NCI-H2196 treated with DMSO at 0.1 percent for 48 hours (cell line): ENCODE data around the gene ARID3A.

ENCODE experiments used
- DNase-seq: peaks from one replicate; lab custom pipeline; 2025; ENCODE audit not compliant: unreplicated experiment; lab: John Stamatoyannopoulos, UW

ARID3A gene

DNA sequence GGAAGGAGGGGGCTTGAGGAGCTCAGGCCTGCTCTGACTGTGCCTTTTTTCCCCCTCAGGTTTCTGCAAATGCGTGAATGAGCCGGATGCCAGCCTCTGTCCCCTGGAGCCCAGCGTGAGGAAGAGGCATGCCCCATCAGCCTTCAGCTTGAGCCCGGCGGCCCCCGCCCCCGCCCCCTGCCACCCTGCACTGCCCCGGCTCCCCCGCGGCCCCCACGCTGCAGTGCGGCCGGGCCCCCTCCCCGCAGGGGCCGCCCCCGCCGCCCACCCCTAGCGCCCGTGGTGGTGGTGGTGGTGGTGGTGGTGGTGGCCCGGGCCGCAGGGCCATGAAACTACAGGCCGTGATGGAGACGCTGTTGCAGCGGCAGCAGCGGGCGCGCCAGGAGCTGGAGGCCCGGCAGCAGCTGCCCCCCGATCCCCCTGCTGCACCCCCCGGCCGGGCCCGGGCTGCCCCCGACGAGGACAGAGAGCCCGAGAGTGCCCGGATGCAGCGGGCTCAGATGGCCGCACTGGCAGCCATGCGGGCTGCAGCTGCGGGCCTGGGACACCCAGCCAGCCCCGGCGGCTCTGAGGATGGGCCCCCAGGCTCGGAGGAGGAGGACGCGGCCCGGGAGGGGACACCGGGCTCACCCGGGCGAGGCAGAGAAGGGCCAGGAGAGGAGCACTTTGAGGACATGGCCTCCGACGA lies 3.5 kb downstream of the ARID3A start:
- DNase-seq = no peak

DNA sequence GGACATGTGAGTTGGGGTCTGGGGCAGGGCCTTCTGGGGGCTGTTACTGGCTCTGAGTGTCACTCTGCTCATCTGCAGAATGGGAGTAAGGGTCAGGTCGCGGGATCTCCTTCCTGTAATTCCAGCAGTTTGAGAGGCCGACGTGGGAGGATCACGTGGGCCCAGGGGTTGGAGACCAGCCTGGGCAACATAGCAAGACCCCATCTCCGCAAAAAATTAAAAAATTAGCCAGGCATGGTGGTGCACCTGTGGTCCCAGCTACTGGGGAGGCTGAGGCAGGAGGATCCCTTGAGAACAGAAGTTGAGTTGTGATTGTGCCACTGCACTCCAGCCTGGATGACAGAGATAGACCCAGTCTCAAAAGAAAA lies 4.0 kb downstream of the ARID3A start:
- no peak for DNase-seq

DNA sequence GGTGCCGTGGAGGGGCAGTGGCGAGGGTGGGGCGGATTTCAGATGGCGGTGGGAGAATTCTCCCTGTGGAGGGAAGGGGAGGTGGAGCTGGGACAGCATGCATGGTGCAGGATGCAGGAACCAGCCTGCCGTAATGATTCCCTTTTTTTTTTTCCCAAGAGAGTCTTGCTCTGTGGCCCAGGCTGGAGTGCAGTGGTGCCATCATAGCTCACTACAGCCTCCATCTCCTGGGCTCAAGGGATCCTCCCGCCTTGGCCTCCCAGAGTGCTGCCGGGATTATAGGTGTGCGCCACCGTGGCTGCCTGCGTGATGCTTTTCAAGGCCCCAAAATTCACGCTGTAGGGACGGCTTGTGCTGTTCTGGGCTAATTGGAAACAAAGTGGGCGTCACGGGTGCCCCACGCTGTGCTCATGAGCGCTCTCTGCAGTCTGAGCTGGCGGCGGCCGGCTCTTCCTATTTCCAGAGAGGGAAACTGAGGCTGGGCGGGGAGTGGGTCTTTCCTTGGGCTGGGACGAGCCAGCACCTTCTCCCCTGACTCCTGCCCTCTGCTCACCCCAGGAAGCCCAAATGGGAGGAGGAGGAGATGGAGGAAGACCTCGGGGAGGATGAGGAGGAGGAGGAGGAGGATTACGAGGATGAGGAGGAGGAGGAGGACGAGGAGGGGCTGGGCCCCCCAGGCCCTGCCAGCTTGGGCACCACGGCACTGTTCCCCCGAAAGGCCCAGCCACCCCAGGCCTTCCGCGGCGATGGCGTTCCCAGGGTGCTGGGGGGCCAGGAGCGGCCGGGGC lies 6.2 kb downstream of the ARID3A start:
- DNase-seq = no peak

DNA sequence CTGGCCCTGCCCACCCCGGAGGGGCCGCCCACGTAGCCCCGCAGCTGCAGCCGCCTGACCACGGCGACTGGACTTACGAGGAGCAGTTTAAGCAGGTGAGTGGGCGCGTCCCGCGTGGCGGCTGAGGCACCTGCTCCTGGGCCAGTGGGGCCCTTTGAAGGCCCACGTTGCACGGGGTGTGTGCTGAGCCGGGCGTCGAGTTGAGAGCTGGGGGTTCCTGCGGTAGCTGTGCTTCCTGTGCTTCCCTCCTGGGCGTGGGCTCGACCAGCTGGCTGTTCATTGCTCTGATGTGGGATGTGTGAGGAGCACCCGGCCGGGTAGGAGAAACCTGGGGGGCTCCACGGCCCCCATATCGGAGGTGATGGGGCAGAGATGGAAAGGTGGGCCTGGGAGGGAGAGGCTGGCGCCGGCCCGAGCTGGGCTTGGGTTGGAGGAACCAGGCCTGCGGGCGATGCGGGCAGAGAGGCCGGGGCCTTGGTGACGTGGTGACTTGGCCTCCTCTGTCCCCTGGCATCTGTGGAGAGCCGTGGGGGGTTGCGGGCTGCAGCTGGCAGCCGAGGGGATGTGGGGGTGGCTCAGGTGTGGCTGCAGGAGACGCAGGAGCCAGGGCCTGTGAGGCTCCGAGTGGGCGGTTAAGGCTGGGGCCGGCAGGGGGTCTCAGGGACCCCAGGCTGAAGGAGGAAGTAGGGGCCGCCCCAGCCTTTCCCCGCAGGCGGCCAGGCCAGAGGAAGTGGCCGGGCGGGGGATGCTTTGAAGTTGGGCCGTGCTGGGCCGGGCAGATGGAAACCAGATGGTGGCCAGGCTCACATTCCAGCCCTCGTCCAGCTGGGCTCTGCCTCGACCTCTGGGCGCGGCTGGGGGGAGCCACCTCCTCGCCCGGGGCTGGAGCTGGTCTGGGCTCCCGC lies 7.1 kb downstream of the ARID3A start:
- no peak for DNase-seq

DNA sequence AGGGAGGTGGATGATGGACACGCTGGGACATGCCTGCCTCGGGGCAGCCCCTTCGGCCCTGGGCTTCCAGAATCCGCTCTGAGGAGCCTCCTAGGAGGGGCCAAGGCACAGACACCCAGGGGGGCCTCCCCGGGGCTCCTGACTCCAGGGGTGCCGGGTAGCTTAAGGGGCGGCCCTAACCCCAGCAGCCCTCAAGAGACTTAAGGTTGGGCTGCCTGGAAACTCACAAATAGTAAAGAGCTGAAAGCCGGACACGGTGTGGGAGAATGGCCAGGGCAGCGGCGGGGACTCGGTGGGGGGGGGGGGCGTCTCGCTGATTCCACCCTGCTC lies 7.7 kb downstream of the ARID3A start:
- DNase-seq = no peak

DNA sequence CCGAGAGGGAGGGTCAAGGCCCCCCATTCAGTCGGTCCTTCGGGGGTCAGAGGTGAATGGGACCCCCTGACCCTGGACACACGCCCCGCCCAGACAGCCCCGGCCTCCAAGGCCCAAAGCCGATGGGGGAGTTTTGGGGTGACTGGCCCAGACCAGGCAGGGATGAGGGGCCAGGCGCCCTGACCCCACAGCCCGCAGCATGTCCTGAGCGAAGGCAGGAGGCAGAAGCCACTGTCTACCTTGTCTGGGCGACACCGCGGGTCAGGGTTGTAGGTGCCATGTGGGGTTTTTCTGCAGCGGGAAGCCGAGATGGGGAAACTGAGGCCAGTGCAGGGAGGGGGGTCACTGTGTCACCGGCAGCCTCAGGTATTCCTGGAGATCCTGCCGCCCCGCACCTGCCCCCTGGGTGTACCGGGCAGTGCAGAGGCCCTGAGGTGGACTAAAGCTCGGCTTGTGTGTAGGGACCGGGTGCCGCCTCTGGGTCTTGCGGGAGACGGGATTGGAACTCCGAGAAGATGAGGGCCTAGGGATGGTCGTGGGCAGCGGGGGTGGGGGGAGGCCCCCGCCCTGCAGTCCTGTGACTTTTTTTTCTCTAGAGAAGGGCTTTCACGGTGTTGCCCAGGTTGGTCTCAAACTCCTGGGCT lies 8.5 kb downstream of the ARID3A start:
- DNase-seq = no peak

DNA sequence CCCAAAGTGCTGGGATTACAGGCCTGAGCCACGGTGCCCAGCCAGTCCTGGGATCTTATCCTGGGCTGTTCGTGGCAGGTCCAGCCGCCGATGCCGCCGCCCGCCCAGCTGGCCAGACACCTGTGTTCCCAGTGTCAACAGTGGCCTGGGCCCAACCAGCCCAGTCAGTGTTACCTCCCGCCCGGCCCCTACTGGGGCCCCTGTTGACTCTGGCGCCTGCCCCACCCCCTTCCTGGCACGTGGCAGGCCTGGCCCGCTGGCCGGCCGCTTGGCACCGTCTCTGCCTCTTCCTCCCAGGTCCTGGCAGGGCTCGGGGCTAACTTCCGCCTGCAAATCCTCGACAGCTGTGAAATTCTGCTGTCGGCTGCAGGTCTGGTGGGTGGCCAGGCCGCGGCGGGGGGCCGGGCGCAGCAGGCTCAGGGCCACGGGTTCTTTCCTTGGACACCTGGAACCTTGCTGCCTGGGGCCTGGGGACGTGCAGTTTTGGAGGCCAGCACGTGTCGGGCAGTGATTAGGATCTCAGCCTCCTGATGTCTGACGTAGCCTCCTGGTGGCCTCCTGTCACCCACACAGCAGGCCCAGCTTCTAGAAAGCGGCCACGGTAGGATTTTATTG lies 9.1 kb downstream of the ARID3A start:
- peak; percentile 92 for DNase-seq

DNA sequence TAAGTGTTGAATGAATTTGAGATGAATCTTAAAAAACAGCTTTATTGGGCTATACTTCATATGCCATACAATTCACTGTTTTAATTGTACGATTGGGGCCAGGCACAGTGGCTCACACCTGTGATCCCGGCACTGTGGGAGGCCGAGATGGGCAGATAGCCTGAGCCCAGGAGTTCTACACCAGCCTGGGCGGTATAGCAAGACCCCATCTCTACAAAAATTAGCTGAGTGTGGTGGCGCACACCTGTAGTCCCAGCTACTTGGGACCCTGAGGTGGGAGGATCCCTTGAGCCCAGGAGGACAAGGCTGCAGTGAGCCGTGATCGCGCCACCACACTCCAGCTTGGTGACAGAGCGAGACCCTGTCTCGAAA lies 10.3 kb downstream of the ARID3A start:
- DNase-seq = no peak

DNA sequence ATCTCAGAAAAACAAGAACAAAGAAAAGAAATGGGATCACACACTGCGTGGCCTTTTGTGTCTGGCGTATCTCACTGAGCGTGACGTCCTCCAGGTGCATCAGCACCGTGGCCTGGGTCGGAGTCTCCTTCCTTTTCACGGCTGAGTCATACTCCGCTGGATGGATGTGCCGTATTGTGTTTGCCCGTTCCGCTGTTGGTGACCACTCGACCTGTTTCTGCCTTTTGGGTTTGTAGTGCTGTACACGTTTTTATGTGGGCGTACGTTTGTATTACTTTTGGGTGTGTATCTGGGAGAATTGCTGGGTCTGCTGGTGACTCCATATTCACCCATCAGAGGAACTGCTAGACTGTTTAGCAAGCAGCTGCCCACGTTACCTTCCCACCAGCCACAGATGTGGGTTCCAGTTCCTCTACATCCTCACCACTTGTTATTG lies 11.4 kb downstream of the ARID3A start:
- DNase-seq = no peak

DNA sequence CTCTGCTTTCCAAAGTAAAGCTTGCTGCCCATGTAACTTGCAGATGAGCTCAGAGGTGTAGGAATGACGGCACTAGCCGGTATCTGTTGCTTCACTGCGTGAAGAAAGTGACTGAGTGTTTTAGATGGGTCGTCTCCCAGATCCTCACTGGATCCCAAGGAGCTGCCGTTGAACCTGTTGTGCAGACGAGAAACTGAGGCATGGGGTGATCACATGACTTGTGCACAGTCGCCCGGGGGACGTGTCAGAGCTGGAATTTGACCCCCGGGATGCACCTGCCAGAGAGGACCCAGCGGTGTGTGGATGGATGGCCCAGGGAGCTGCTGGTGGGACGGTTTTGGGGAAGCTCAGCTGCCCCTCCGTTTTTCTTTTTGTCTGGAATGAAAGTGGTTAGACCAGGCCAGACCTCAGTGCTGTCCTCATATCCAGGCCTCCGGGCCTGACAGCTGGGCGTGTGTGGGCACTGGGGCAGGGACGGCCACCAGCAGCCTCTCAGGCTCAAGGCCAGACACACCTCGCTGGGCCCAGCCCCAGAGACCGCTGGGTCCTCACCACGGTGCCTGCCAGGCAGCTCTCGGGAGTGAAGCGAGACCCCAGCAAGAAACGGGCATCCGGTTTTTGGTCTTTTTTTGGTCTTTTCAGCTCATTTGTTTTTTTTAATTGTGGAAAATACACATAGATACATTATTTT lies 12.5 kb downstream of the ARID3A start:
- DNase-seq = no peak

DNA sequence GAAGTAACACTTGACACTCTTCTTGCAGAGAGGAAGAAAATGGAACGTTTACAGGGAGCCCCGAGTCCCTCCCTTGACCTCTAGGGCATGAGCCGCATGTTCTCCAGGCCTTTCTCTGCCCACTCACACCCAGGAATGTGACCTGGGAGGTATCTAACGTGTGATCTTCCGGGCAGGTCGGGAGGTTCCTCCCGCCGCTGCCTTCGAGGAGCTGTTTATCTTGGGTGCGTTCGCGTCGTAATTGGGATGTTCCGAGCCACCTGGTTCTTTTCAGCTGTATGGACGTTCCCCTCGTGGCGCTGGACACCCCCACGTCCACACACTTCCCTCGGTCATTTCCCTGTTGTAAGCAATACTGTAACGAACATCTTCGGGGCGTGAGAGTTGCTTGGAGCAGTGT lies 13.6 kb downstream of the ARID3A start:
- no peak for DNase-seq

DNA sequence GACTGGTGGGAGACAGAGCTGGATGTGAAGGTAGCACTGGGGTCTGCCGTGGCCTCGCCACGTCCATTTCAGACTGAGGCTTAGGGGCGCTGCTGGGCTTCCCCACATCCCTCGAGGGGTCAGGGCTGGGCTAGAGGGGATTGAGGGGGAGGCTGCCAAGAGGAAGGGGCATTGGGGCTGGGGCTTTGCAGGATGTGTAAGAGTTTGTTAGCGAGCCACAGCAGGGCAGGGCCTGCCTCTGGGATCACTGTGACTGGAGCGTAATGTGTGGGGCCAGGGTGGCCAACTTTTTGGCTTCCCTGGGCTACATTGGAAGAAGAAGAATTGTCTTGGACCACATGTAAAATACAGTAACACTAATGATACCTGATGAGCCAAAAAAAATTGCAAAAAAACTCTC lies 14.1 kb downstream of the ARID3A start:
- DNase-seq = no peak

DNA sequence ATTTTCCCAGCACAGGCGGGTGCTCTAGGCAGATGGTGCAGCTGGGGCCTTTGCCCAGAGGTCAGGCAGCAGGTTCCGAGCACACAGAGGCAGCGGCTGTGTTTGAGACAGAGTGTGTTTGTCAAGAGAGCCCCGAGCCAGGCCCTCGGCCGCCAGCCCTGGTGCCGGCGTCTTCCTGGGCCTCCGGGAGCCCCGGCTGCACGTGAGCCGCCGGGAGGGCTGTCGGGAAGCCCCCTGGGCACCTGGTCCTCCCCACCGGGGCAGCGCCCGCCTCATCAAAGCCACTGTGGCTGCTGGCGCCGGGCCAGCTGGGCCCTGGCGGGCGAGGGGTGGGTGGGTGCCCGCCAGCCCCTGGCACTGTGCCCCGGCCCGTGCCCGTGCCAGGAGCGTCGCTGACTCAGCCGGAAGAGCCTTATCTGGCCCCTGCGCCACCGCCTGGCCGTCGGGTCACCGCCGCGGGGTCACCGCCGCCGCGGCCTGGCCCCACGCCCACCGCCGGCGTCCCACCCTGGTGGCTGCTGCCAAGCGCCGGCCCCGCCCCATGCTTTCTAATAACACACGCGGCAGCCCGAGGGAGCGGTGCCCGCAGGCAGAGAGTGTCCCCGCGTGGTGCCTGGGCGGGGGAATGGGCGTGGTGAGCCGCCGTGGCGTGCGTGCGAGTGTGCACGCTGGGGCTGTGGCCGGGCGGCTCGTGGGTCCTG lies 14.9 kb downstream of the ARID3A start:
- peak; percentile 92 for DNase-seq

DNA sequence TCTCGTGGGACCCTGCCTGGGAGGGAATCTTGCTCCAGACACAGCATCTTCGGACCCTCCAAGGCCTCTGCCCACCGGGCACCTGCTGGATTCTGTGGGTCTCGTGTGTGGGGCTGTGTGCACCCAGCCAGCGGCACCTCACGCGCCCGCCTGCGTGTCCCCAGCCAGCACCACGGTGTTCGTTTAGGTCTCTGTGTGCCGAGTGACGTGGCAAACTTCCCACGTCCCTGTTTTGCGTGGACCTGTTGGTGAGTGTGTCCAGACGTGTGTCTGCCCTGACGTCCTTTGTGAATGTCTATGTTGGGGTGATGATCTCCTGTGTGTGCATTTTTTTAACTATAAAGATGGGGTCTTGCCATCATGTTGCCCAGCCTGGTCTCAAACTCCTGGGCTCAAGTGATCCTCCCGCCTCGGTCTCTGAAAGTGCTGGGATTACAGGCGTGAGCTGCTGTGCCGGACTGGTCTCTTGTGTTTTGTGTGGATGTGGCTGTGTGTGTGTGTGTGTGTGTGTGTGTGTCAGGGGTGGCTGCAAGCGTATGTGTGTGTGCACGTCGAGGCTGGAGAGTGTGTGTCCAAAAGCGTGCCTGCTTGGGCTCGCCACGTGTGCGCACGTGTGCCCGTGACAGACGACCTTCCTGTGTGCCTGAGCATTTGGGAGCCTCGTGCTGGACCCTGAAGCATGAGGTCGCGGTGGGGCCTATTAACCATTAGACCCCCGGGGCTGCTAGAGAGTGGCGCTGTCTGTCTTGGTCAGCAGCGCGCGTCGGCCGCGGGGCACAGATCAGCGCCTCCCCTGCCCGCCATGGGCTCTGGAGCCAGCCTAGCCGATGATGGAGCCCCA lies 15.7 kb downstream of the ARID3A start:
- DNase-seq = no peak

DNA sequence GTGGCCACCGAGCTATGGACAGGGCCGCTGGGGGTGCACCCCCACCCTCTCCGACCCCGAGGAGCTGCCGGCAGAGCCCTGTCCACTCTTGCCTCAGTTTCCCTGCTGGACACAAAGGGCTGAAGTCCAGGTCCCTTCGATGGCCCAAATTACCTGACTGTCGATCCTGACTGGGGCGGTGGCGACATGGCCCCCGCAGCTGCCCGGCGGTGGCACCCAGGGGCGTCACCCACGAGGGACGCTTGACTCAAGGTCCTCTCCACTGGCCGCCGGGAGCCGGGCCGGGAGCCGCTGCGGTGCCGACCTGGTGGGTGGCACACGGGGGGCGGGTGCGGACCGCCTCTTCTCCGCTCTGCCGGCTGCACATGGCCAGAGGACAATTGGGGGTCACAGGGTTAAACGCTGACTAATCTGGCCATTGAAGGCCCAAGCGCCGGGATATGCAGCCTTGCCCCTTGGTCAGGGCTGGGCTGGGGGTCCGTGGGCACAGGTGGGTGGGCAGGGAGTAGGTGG lies 16.4 kb downstream of the ARID3A start:
- DNase-seq = no peak

DNA sequence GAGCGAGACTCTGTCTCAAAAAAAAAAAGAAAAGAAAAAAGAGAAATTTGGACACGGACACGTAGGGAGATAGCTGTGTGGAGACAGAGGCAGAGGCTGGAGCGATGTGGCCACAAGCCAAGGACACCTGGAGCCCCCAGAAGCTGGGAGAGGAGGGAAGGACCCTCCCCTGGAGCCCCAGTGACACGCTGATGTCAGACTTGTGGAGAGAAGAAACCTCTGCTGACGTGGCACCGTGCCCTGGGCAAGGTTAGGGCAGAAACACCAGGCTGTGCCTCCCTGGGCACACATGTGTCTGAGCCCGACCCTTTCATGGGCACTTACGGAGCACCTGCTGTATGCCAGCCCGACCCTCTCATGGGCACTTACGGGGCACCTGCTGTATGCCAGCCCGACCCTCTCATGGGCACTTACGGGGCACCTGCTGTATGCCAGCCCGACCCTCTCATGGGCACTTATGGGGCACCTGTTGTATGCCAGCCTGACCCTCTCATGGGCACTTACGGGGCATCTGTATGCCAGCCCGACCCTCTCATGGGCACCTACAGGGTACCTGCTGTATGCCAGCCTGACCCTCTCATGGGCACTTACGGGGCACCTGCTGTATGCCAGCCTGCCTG lies 17.8 kb downstream of the ARID3A start:
- DNase-seq = no peak

DNA sequence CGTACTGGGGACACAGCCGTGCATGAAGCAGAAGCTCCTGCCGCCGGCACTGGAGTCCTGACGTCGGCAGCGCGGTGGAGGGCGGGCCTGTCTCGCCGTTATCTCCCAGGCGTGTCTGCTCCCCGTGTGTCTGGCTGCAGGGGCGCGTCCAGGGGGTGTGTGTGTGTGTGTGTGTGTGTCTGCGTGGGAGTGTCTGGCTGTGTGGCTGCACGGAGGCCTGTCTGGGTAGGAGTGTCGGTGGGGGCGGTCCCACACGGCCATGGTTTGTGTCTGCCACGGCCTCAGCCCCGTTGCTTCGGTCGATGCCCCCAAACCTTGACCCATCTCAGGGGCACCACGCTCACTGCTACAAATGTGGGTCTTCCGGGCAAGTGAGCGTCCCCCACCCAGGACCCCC lies 18.3 kb downstream of the ARID3A start:
- no peak for DNase-seq

DNA sequence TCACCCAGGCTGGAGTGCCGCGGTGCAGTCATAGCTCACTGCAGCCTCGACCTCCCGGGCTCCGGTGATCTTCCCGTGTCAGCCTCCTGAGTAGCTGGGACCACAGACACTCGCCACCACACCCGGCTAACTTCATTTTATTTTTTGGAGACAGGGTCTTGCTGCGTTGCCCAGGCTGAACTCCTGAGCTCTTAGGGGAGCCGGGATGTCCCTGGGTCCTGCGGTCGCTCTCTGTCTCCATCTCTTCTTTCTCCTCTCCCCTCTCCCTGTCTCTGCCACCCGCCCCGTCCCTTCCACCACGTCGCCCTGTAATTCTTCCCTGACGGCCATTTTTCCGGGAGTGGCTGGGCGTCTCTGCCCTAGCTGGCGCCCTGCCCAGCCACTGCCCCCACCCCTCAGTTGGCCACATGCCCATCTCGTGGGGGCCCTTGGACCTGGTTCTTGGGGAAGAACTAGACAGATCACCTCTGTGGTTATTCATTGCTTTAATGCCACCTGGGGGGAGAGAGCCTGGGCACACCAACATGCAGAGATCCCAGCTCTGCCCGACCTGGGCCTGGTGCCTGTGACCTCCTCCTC lies 18.9 kb downstream of the ARID3A start:
- DNase-seq = no peak
